Esophagus squamous epithelium (tissue), 5 donors: ENCODE measurements around the gene UNC5CL. TPM values are rescaled to one million over a fixed set of nuclear protein-coding genes. Genes with fewer than 3 reads are reported as not detected.

ENCODE experiments used
- DNase-seq: peaks from one replicate; lab custom pipeline; 2025; lab: John Stamatoyannopoulos, UW
- H3K27ac ChIP-seq, 4 donors: fragments of 200-600 bp; sonication (generic); one replicate each; pipeline ENCODE4 v1.5.1; 2016 to 2019; ENCODE audit warnings: mild to moderate bottlenecking in 1 of 4
- H3K27me3 ChIP-seq, 4 donors: fragments of 200-600 bp; sonication (generic); 1 replicate in 3 of 4; 2 replicates in 1 of 4; pipeline versions ENCODE4 v1.5.1 to v1.6.0; 2017 to 2021; ENCODE audit warnings: antibody characterized with exemption in 1 of 4
- H3K36me3 ChIP-seq, 3 donors: fragments of 200-600 bp; sonication (generic); one replicate each; pipeline ENCODE4 v1.5.1; 2016 to 2019
- H3K4me1 ChIP-seq, 3 donors: fragments of 200-600 bp; sonication (generic); one replicate each; pipeline ENCODE4 v1.5.1; 2017 to 2019
- H3K4me3 ChIP-seq, 4 donors: fragments of 200-600 bp; sonication (generic); 1 replicate in 3 of 4; 2 replicates in 1 of 4; pipeline ENCODE4 v1.5.1; 2016 to 2019; ENCODE audit warnings: mild to moderate bottlenecking in 2 of 4, moderate library complexity in 1 of 4
- H3K9me3 ChIP-seq, 3 donors: fragments of 200-600 bp; sonication (generic); one replicate each; pipeline ENCODE4 v1.5.1; 2016 to 2019
- CTCF ChIP-seq, 6 experiments: fragments of 450-650 bp in 4 of 6; fragments of 200-600 bp in 2 of 6; sonication (generic) in 2 of 6; IDR thresholded peaks; one replicate each; pipeline ENCODE4 v1.5.1; 2016 to 2019; ENCODE audit warnings: antibody characterized with exemption in 6 of 6, mild to moderate bottlenecking in 4 of 6, moderate library complexity in 4 of 6
- POLR2A ChIP-seq, 4 donors: fragments of 450-650 bp; IDR thresholded peaks; one replicate each; pipeline ENCODE4 v1.6.1; 2017; ENCODE audit warnings: antibody characterized with exemption in 4 of 4, mild to moderate bottlenecking in 4 of 4, moderate library complexity in 3 of 4
- WGBS, 2 donors: methylation state at CpG; one replicate each; pipeline ENCODE4 v1.1.5; 2018; 5-methylcytosine and 5-hydroxymethylcytosine counted together
- intact Hi-C: fragments of 100-400 bp; cut with DNase I; formaldehyde crosslinking; loops from one replicate; pipeline ENCODE4 v1.15.0; 2022
- total RNA-seq, 4 donors: library from RNA; depleted of rRNA; stranded (reverse); fragments of >200 nt; gene quantifications; one replicate each; pipeline ENCODE4 v1.1.0, GENCODE V29; 2016
- donor health status: DM: yes; HTN: yes; CAD: no.

The UNC5CL gene
- total RNA-seq, 4 donors from 2014 or later = 0.42 to 1.2 (median 0.81) TPM

- 69 to 77% methylated on average over 6 to 7 of the region's 13 CpGs for WGBS, 2 donors
- peak overlapping the region; percentile 22 to 86 (median 66) for H3K27ac ChIP-seq
- TF ChIP-seq POLR2A (IDR thresholded peaks at IDR 0.05) = no peak
- no peak for TF ChIP-seq CTCF (IDR thresholded peaks at IDR 0.05)
These were observed 10.2 kb downstream of the UNC5CL start for GRCh38 chr6:41028561-41029412.

DNA sequence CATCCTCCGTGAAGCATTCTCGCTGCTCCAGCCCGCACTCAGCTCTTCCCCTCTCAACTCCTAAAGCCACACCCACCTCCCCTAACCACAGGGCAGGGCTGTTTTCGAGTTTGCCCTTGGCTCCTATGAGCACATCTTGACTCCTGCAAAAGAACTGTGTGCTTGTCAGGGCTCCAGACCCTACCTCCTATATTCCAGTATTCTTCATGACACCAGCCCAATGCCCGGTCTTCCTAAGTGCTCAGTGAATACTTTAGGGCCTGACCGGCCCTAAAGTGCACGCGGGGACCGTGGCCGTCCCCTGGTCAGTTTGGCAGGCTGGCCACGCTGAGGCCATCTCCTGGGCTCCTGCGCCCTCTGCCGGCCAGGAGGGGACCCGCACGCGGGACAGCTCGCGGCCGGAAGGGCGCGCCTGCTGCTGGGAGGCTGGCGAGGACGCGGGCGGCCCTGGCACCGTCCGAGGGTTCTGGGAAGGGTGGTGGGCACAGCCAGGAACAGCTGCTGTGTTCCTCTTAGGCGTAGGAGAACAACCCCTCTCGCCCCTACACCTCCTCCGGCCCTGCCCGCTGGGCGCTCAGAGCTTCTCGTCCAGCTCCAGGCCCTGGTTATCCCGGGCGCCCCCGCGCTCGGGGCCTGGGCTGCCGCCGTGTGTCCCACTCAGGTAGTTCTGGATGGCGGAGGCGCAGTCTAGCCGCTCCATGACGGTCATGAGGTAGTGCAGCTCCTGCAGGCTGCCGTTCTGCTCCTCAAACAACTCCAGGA, 11.0 kb downstream of the UNC5CL start:
- WGBS, 2 donors = 4 to 5% methylated on average over 6 to 10 of the region's 45 CpGs
- Histone ChIP-seq H3K27ac (peak overlapping the region; percentile 22 to 86 (median 66)), H3K4me3 (peak overlapping the region; percentile 28 to 69 (median 54)), H3K4me1 (peaks cover 12 to 23% (median 15%) of the 10 kb centered on the region in 3 donors), H3K9me3 (no peaks in the 10 kb centered on the region), H3K27me3 (no peaks in the 10 kb centered on the region), H3K36me3 (no peaks in the 10 kb centered on the region)
- TF ChIP-seq CTCF (IDR thresholded peaks at IDR 0.05) = peak; percentile 96 to 99 (median 99)
- no peak for TF ChIP-seq POLR2A (IDR thresholded peaks at IDR 0.05)
- intact Hi-C loops = loop anchor here (10.0 kb wide), 1 partner anchor 133 kb away; no protein-coding TSS in a partner anchor
- no peak for DNase-seq

More at GRCh38 chr6:41028561-41029412, 10.2 kb downstream of the UNC5CL start:
- no peaks in the 10 kb centered on the region for H3K27me3 ChIP-seq
- H3K9me3 ChIP-seq = no peaks in the 10 kb centered on the region
- peak overlapping the region; percentile 28 to 69 (median 54) for H3K4me3 ChIP-seq
- H3K4me1 ChIP-seq = peaks cover 12 to 23% (median 15%) of the 10 kb centered on the region in 3 donors
- DNase-seq = no peak
- intact Hi-C loops = loop anchor here (10.0 kb wide), 1 partner anchor 134 kb away; no protein-coding TSS in a partner anchor
- no peaks in the 10 kb centered on the region for H3K36me3 ChIP-seq

- TF ChIP-seq CTCF (IDR thresholded peaks at IDR 0.05) (no peak), POLR2A (IDR thresholded peaks at IDR 0.05) (no peak)
- 34 to 35% methylated on average over 4 of the region's 4 CpGs for WGBS, 2 donors
- H3K4me1 ChIP-seq = peaks cover 12 to 28% (median 15%) of the 10 kb centered on the region in 3 donors
- H3K36me3 ChIP-seq = no peaks in the 10 kb centered on the region
- intact Hi-C loops = loop anchor here (10.0 kb wide), 1 partner anchor 132 kb away; no protein-coding TSS in a partner anchor
- DNase-seq = no peak
- no peaks in the 10 kb centered on the region for H3K27me3 ChIP-seq
- peak overlapping the region; percentile 28 to 69 (median 54) for H3K4me3 ChIP-seq
- H3K27ac ChIP-seq = peak overlapping the region in 3 of 4 donors; percentile 55 to 86 (median 76)
- no peaks in the 10 kb centered on the region for H3K9me3 ChIP-seq
These were observed 11.8 kb downstream of the UNC5CL start for GRCh38 chr6:41027241-41027640.

GRCh38 chr6:41025966-41026530, 13.0 kb downstream of the UNC5CL start:
- DNase-seq = no peak
- intact Hi-C loops = loop anchor here (10.0 kb wide), 1 partner anchor 131 kb away; no protein-coding TSS in a partner anchor
- Histone ChIP-seq H3K4me3 (no peak overlapping the region), H3K27ac (no peak overlapping the region), H3K36me3 (no peaks in the 10 kb centered on the region), H3K4me1 (peaks cover 12 to 34% (median 15%) of the 10 kb centered on the region in 3 donors), H3K27me3 (no peaks in the 10 kb centered on the region), H3K9me3 (no peaks in the 10 kb centered on the region)
- 77 to 98% methylated on average over 3 of the region's 3 CpGs for WGBS, 2 donors
- TF ChIP-seq CTCF (IDR thresholded peaks at IDR 0.05) (no peak), POLR2A (IDR thresholded peaks at IDR 0.05) (no peak)
